HG03280 (cell line): Measurements from ENCODE around the gene AMPH.

Experiments used
- ATAC-seq: cut with Tn5 transposase; IDR thresholded peaks from one replicate; pipeline ENCODE4 v1.9.1; 2021; ENCODE audit warnings: mild to moderate bottlenecking, moderate library complexity; ENCODE audit not compliant: unreplicated experiment

Gene AMPH

GRCh38 chr7:38630720-38631673 is at the start of gene AMPH:
Gene AMPH, minus strand, starts transcription at chr7:38631373. Its CDS starts 22 bp downstream, at chr7:38631351.
- ATAC-seq = no peak

- ATAC-seq = no peak
These were observed 48.2 kb upstream of the AMPH start for GRCh38 chr7:38679419-38679818.

- no peak for ATAC-seq
These were observed 47.5 kb upstream of the AMPH start for GRCh38 chr7:38678698-38679054.

GRCh38 chr7:38677981-38678697 is 47.0 kb upstream of the AMPH start:
- no peak for ATAC-seq

GRCh38 chr7:38675494-38676106 is 44.4 kb upstream of the AMPH start:
- ATAC-seq = no peak

GRCh38 chr7:38674513-38674912 is 43.3 kb upstream of the AMPH start:
- ATAC-seq = no peak

GRCh38 chr7:38673795-38674194 is 42.6 kb upstream of the AMPH start:
- no peak for ATAC-seq

GRCh38 chr7:38671911-38672905 is 41.0 kb upstream of the AMPH start:
- no peak for ATAC-seq

- ATAC-seq = no peak
These were observed 38.9 kb upstream of the AMPH start for GRCh38 chr7:38669965-38670520.

GRCh38 chr7:38664972-38665371 is 33.8 kb upstream of the AMPH start:
- ATAC-seq = no peak

GRCh38 chr7:38660427-38661099 is 29.4 kb upstream of the AMPH start:
- no peak for ATAC-seq

- no peak for ATAC-seq
These were observed 28.8 kb upstream of the AMPH start for GRCh38 chr7:38659931-38660330.

GRCh38 chr7:38658921-38659320 is 27.7 kb upstream of the AMPH start:
- ATAC-seq = no peak

- ATAC-seq = no peak
These were observed 25.8 kb upstream of the AMPH start for GRCh38 chr7:38656968-38657367.

GRCh38 chr7:38655833-38656774 is 24.9 kb upstream of the AMPH start:
- ATAC-seq = no peak

- ATAC-seq = no peak
These were observed 6.8 kb upstream of the AMPH start for GRCh38 chr7:38637957-38638356.

- no peak for ATAC-seq
These were observed 1.2 kb upstream of the AMPH start for GRCh38 chr7:38632411-38632810.
